ENCODE data around the gene LINC01488. TPM values are rescaled to one million over a fixed set of nuclear protein-coding genes. Genes with fewer than 3 reads are reported as not detected.

Gene LINC01488
- total and polyA plus RNA-seq, 10 of the 15 experiments (the other 5 are each of a cell fraction or from before 2014, with no cell fraction given), result not detected

DNA sequence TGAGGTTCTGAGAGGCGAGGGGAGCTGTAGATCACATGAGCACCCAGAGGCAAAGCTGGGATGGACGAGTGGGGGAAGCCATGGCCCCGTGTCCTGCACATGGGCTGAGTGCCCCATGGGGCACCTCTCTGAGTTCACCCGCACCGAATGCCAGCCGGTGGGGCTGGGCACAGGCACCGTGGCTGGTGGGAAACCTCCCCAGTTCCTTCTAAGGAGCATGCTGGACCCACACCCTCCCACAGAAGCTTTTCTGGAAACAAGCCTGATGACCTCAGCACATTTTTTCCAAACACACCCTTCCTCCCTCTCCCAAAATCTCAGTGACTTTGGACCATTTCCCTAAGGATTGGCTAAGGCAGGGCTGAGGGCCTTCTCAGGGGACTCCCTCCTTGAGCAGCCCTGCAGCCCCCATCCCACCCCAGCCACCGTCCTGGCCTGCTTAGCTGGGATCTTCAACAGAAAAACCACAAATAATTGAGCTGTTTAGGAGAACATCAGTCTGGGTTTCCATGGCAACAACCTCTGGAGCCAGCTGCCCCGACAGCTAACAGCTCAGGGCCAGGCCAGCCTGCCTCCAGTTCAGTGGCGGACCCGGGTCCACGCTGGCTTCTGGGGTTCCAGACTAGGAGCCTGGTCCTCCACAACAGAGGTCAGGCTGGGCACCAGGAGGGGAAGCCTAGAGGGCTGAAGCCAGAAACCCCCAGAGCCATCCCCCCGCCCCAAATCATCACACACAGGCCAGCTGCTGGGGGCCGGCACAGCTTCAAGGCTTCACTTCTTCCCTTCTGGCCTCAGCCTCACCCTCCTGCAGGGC is 18.1 kb upstream of the LINC01488 start:
- ChIA-PET CTCF (interaction anchor here (1.0 kb wide), 1 partner anchor 61 kb away, joined by 3 read pairs; no protein-coding TSS in a partner anchor), SMC1A (ENCODE audit: uncharacterized antibody, unreplicated experiment) (no interaction called here), RAD21 (ENCODE audit: unreplicated experiment) (no interaction called here), POLR2A (no interaction called here)
- no peak for ATAC-seq
- DNase-seq (ENCODE audit: low read depth, low spot score), result no peak
- Histone ChIP-seq H3K9ac (ENCODE audit: control insufficient read depth, insufficient read depth, low read length) (no peak overlapping the region), H3K4me1 (ENCODE audit: control insufficient read depth, insufficient read depth, low read length) (peaks cover 15% of the 10 kb centered on the region), H3K9me3 (replicated peaks; ENCODE audit: control insufficient read depth, insufficient read depth, low read length) (peaks cover 2% of the 10 kb centered on the region; the same call in 1 of the 3 replicates), H3K36me3 (ENCODE audit: control insufficient read depth in 2 of 2, insufficient read depth in 2 of 2, low read length in 1 of 2) (no peaks in the 10 kb centered on the region), H3K79me2 (ENCODE audit: control insufficient read depth, insufficient read depth, low read length) (no peaks in the 10 kb centered on the region), H3K27me3 (replicated peaks in 1 of 2; ENCODE audit: control insufficient read depth in 2 of 2, insufficient read depth in 2 of 2, low read length in 1 of 2) (no peaks in the 10 kb centered on the region; a peak in 1 of 4 replicates), H3K4me3 (no peak overlapping the region), H2AFZ (ENCODE audit: control insufficient read depth, low read depth, low read length) (no peak overlapping the region), H4K20me1 (ENCODE audit: control insufficient read depth, insufficient read depth) (no peaks in the 10 kb centered on the region), H3K27ac (ENCODE audit: control insufficient read depth, insufficient read depth) (no peak overlapping the region), H3K4me2 (ENCODE audit: control insufficient read depth, insufficient read depth) (no peak overlapping the region)
- intact Hi-C loops (cut with micrococcal nuclease; ENCODE audit: unreplicated experiment) (no loop called here), in situ Hi-C loops (cut with MboI) (no loop called here)
- TF ChIP-seq BMI1 (IDR thresholded peaks at IDR 0.05; ENCODE audit: borderline replicate concordance), result peak; percentile 20; the same call in 1 of the 2 replicates
- TF ChIP-seq, protein P1, sequence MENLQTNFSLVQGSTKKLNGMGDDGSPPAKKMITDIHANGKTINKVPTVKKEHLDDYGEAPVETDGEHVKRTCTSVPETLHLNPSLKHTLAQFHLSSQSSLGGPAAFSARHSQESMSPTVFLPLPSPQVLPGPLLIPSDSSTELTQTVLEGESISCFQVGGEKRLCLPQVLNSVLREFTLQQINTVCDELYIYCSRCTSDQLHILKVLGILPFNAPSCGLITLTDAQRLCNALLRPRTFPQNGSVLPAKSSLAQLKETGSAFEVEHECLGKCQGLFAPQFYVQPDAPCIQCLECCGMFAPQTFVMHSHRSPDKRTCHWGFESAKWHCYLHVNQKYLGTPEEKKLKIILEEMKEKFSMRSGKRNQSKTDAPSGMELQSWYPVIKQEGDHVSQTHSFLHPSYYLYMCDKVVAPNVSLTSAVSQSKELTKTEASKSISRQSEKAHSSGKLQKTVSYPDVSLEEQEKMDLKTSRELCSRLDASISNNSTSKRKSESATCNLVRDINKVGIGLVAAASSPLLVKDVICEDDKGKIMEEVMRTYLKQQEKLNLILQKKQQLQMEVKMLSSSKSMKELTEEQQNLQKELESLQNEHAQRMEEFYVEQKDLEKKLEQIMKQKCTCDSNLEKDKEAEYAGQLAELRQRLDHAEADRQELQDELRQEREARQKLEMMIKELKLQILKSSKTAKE (IDR thresholded peaks at IDR 0.05; ENCODE audit: low read depth, poor library complexity, severe bottlenecking), result no peak
- 30% methylated on average over 14 of the region's 14 CpGs for WGBS (ENCODE audit: insufficient coverage, insufficient replicate concordance, low lambda C conversion rate, missing lambda C conversion rate)
- FAIRE-seq, result no peak
- no TSS peak for BruUV-seq (replicated peaks)
